Esophagus muscularis mucosa (tissue), 4 donors: ENCODE results near the gene ADAMTS16. TPM values are rescaled to one million over a fixed set of nuclear protein-coding genes. Genes with fewer than 3 reads are reported as not detected.

Experiments used
- DNase-seq: peaks from one replicate; pipeline ENCODE4 v3.0.0-alpha.2; 2017; ENCODE audit errors: extremely low spot score
- H3K27ac ChIP-seq, 4 donors: fragments of 200-600 bp; sonication (generic); replicated peaks in 1 of 4; 1 replicate in 3 of 4; 2 replicates in 1 of 4; pipeline ENCODE4 v1.5.1; 2016 to 2019; ENCODE audit warnings: mild to moderate bottlenecking in 1 of 4
- H3K27me3 ChIP-seq, 4 donors: fragments of 200-600 bp; sonication (generic); one replicate each; pipeline versions ENCODE4 v1.5.1 to v1.6.0; 2016 to 2019
- H3K36me3 ChIP-seq, 4 donors: fragments of 200-600 bp; sonication (generic); one replicate each; pipeline ENCODE4 v1.5.1; 2016 to 2019
- H3K4me1 ChIP-seq, 4 donors: fragments of 200-600 bp; sonication (generic); one replicate each; pipeline ENCODE4 v1.5.1; 2016 to 2019
- H3K4me3 ChIP-seq, 4 donors: fragments of 200-600 bp; sonication (generic); 1 replicate in 2 of 4; 2 replicates in 2 of 4; pipeline ENCODE4 v1.5.1; 2016 to 2019; ENCODE audit warnings: mild to moderate bottlenecking in 4 of 4, moderate library complexity in 1 of 4
- H3K9me3 ChIP-seq, 4 donors: fragments of 200-600 bp; sonication (generic); 1 replicate in 3 of 4; 2 replicates in 1 of 4; pipeline ENCODE4 v1.5.1; 2016 to 2019
- CTCF ChIP-seq, 3 experiments: fragments of 200-600 bp in 2 of 3; fragments of 450-650 bp in 1 of 3; sonication (generic) in 2 of 3; IDR thresholded peaks; one replicate each; pipeline ENCODE4 v1.5.1; 2017 to 2019; ENCODE audit warnings: antibody characterized with exemption in 3 of 3, mild to moderate bottlenecking in 2 of 3, moderate library complexity in 1 of 3
- EP300 ChIP-seq: sonication (generic); formaldehyde crosslinking; IDR thresholded peaks from one replicate; pipeline ENCODE4 v1.6.1; 2017; ENCODE audit warnings: antibody characterized with exemption
- POLR2A ChIP-seq: fragments of 450-650 bp; IDR thresholded peaks from one replicate; pipeline ENCODE4 v1.6.1; 2017; ENCODE audit warnings: antibody characterized with exemption, moderate library complexity, mild to moderate bottlenecking, low read depth
- POLR2AphosphoS5 ChIP-seq, 2 donors: sonication (generic); formaldehyde crosslinking; IDR thresholded peaks; one replicate each; pipeline ENCODE4 v1.6.1; 2017; ENCODE audit warnings: antibody characterized with exemption in 2 of 2
- WGBS: methylation state at CpG from one replicate; pipeline ENCODE4 v1.1.5; 2018; 5-methylcytosine and 5-hydroxymethylcytosine counted together
- intact Hi-C: fragments of 100-400 bp; cut with DNase I; formaldehyde crosslinking; loops from one replicate; pipeline ENCODE4 v1.15.1; 2023
- total RNA-seq, 4 donors: library from RNA; depleted of rRNA; stranded (reverse); fragments of >200 nt; gene quantifications; one replicate each; pipeline versions ENCODE4 v1.1.0 to v1.2.1, GENCODE V29; 2016

The ADAMTS16 gene
- total RNA-seq, 4 donors from 2014 or later = 0.42 to 1.1 (median 0.50) TPM; not detected in 1

DNA sequence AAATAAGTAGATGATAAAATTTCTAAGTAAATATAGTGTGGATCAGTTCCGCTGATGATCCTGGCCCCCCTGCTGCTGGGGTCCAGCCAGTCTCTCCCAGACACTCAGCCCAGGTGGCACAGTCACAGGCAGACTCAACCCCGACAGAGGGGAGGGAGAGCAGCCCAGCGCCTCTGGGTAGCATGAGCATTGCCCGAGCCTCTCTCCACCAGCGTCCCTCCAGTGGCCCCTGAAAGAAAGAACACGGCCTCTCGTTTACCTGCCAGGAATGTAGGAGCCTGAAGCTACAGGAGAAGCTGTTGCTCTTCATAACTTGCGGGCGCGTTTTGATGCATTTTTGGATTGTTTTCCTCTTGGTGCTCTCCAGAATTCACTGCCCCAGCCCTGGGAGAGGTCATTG is 213.6 kb downstream of the ADAMTS16 start:
- H3K4me3 ChIP-seq = no peak overlapping the region
- H3K36me3 ChIP-seq = no peaks in the 10 kb centered on the region
- no peak overlapping the region for H3K27ac ChIP-seq
- no peaks in the 10 kb centered on the region for H3K4me1 ChIP-seq
- no peak for DNase-seq
- WGBS = 67% methylated on average over 10 of the region's 10 CpGs
- TF ChIP-seq EP300 = no peak
- intact Hi-C loops = no loop called here
- no peaks in the 10 kb centered on the region for H3K9me3 ChIP-seq
- H3K27me3 ChIP-seq = no peaks in the 10 kb centered on the region

DNA sequence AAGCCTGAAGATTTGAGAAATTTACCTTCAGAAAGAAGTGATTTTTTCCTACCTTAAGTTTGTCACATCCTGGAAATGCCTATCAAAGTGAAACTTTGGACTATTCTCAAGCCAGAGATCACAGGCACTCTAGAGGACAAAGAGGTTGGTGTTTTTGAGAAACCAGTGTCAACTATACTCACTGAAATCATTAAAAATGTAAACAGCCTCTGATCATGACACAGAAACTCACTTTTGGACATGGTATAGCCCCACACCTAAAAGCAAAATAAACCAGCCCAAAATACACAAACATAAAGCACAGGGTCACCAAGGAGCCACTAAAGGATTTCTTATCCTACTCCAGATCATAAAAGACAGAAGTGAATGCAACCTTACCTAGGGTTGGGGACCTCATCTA is 216.6 kb downstream of the ADAMTS16 start:
- H3K4me3 ChIP-seq = no peak overlapping the region
- no peak for DNase-seq
- no peaks in the 10 kb centered on the region for H3K4me1 ChIP-seq
- TF ChIP-seq EP300 (no peak), POLR2A (no peak), POLR2AphosphoS5 (IDR thresholded peaks at IDR 0.05) (no peak), CTCF (IDR thresholded peaks at IDR 0.05) (no peak)
- H3K27me3 ChIP-seq = no peaks in the 10 kb centered on the region
- H3K36me3 ChIP-seq = no peaks in the 10 kb centered on the region
- H3K27ac ChIP-seq = no peak overlapping the region
- no peaks in the 10 kb centered on the region for H3K9me3 ChIP-seq
- intact Hi-C loops = no loop called here

DNA sequence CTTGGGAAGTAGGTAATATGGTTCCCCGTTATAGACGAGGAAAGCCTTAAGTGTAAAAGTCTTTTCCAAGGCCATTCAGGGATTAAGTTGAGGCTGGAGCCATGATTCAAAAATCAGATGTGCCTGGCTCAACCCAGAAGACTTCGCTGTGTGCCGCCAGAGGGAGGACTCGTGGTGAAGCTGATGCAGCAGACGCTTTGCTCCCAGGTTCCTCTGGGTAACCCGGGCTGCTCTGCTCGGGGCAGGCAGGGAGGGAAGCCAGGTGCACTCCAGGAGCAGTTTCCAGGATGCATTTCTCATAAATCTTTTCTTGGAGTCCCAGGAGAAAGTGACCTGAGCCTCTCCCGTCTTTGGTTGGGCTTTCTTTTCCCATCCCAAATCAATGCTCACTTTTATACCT is 219.5 kb downstream of the ADAMTS16 start:
- Histone ChIP-seq H3K9me3 (no peaks in the 10 kb centered on the region), H3K27ac (no peak overlapping the region), H3K36me3 (no peaks in the 10 kb centered on the region), H3K4me3 (no peak overlapping the region), H3K4me1 (no peaks in the 10 kb centered on the region), H3K27me3 (no peaks in the 10 kb centered on the region)
- WGBS = 82% methylated on average over 9 of the region's 9 CpGs
- TF ChIP-seq POLR2AphosphoS5 (IDR thresholded peaks at IDR 0.05) (no peak), EP300 (no peak), POLR2A (no peak), CTCF (IDR thresholded peaks at IDR 0.05) (no peak)
- no peak for DNase-seq
- intact Hi-C loops = no loop called here

DNA sequence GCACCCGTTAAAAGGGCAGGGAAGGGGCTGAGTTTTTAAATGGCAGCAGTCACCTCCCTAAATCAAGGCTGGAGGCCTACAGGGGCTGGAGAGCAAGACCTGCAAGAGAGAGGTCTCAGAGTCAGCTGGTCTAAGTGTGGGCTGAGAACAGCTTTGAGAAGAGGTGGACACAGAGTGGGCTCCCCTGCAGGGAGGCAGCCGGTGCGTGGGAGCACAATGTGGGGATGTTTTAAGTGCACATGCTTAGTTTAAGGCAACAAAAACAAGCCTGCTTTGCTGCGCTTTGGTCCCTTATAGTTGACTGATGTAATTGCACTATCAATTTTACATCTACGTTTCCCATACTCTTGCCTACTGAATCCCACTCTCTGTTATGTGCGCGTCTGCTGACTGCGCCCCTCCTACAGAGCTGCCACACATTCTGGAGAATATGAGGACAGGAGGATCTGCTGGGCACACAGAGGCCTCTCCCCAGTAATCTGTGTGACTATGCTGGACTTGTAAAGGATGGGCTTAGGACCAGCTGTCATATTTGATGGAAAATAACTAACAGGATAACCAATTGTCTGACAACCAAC is 220.3 kb downstream of the ADAMTS16 start:
- no peaks in the 10 kb centered on the region for H3K27me3 ChIP-seq
- no peaks in the 10 kb centered on the region for H3K9me3 ChIP-seq
- H3K4me3 ChIP-seq = no peak overlapping the region
- 90% methylated on average over 8 of the region's 8 CpGs for WGBS
- H3K27ac ChIP-seq = no peak overlapping the region
- intact Hi-C loops = no loop called here
- TF ChIP-seq POLR2A = no peak
- TF ChIP-seq POLR2AphosphoS5 (IDR thresholded peaks at IDR 0.05) = no peak
- TF ChIP-seq EP300 = no peak
- TF ChIP-seq CTCF (IDR thresholded peaks at IDR 0.05) = no peak
- DNase-seq = no peak
- no peaks in the 10 kb centered on the region for H3K4me1 ChIP-seq
- no peaks in the 10 kb centered on the region for H3K36me3 ChIP-seq

DNA sequence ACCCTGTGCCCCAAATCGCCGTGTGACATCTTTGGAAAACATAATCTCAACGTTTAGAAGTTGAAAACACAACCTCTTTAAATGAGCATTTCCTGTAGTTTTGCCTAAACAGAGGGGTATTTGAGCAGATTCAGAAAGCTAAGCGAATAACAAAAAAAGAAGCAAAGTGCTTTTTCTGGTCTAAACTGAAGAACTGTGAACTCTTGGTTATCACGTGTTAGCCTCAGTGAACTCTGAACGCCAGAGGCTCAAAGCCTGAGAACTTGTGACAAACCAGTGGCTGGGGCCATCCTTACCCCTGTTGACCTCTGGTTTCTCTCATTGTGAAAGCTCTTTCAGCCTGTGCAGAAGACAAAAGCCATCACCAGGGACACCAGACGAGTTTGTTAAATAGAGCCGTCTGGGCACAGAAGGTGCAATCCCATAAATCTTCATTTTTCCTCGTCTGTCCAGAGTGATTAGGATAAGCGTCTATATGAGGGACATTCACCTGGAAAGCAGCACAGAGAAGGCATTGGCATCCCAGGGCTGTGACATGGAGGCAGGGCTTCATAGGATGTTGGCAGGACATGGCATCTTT is 220.9 kb downstream of the ADAMTS16 start:
- intact Hi-C loops = no loop called here
- 43% methylated on average over 10 of the region's 10 CpGs for WGBS
- no peaks in the 10 kb centered on the region for H3K36me3 ChIP-seq
- H3K9me3 ChIP-seq = no peaks in the 10 kb centered on the region
- H3K4me3 ChIP-seq = no peak overlapping the region
- no peaks in the 10 kb centered on the region for H3K27me3 ChIP-seq
- no peaks in the 10 kb centered on the region for H3K4me1 ChIP-seq
- H3K27ac ChIP-seq = no peak overlapping the region
- DNase-seq = no peak
- no peak for TF ChIP-seq EP300
- TF ChIP-seq POLR2AphosphoS5 (IDR thresholded peaks at IDR 0.05) = no peak
- TF ChIP-seq CTCF (IDR thresholded peaks at IDR 0.05) = no peak
- TF ChIP-seq POLR2A = no peak
